DOHH2 (cell line): ENCODE results near the gene ADCY1.

ENCODE experiments used
- EZH2phosphoT487 ChIP-seq: fragments of 200-600 bp; sonication (generic); IDR thresholded peaks from 2 replicates; pipeline ENCODE4 v1.6.1; 2017; ENCODE audit warnings: borderline replicate concordance, mild to moderate bottlenecking, antibody characterized with exemption, low read length, moderate library complexity, mixed read lengths
- TF ChIP-seq, protein P1 (sequence below): fragments of 200-600 bp; sonication (generic); IDR thresholded peaks from one replicate; pipeline ENCODE4 v1.5.1; 2014; ENCODE audit warnings: antibody characterized with exemption, mild to moderate bottlenecking, low read depth, low read length; ENCODE audit not compliant: poor library complexity, severe bottlenecking

- TF ChIP-seq, protein P1, sequence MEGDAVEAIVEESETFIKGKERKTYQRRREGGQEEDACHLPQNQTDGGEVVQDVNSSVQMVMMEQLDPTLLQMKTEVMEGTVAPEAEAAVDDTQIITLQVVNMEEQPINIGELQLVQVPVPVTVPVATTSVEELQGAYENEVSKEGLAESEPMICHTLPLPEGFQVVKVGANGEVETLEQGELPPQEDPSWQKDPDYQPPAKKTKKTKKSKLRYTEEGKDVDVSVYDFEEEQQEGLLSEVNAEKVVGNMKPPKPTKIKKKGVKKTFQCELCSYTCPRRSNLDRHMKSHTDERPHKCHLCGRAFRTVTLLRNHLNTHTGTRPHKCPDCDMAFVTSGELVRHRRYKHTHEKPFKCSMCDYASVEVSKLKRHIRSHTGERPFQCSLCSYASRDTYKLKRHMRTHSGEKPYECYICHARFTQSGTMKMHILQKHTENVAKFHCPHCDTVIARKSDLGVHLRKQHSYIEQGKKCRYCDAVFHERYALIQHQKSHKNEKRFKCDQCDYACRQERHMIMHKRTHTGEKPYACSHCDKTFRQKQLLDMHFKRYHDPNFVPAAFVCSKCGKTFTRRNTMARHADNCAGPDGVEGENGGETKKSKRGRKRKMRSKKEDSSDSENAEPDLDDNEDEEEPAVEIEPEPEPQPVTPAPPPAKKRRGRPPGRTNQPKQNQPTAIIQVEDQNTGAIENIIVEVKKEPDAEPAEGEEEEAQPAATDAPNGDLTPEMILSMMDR, result no peak
- no peak for TF ChIP-seq EZH2phosphoT487
Measured at GRCh38 chr7:45624392-45624760, 50.2 kb downstream of the ADCY1 start.
